Endothelial cell (in vitro differentiated cells): ENCODE measurements around the gene MNX1. TPM values are rescaled to one million over a fixed set of nuclear protein-coding genes. Genes with fewer than 3 reads are reported as not detected.

ENCODE experiments used
- DNase-seq: peaks from one replicate; pipeline ENCODE4 v3.0.0; 2021; ENCODE audit warnings: low spot score
- H3K27ac Mint-ChIP-seq: one replicate; pipeline ENCODE4 v1.8.0; 2021; ENCODE audit warnings: mixed read lengths, inconsistent platforms; ENCODE audit not compliant: unreplicated experiment
- H3K27me3 Mint-ChIP-seq: one replicate; pipeline ENCODE4 v1.8.0; 2021; ENCODE audit warnings: mild to moderate bottlenecking, moderate library complexity, mixed read lengths, inconsistent platforms; ENCODE audit not compliant: unreplicated experiment
- H3K36me3 Mint-ChIP-seq: one replicate; pipeline ENCODE4 v1.8.0; 2021; ENCODE audit warnings: mild to moderate bottlenecking, low read depth, mixed read lengths, inconsistent platforms; ENCODE audit not compliant: unreplicated experiment
- H3K4me1 Mint-ChIP-seq: one replicate; pipeline ENCODE4 v1.8.0; 2021; ENCODE audit warnings: mild to moderate bottlenecking, mixed read lengths, inconsistent platforms; ENCODE audit not compliant: unreplicated experiment
- H3K4me3 Mint-ChIP-seq: one replicate; pipeline ENCODE4 v1.8.0; 2021; ENCODE audit warnings: mild to moderate bottlenecking, mixed read lengths, inconsistent platforms; ENCODE audit not compliant: unreplicated experiment
- H3K9me3 Mint-ChIP-seq: one replicate; pipeline ENCODE4 v1.8.0; 2021; ENCODE audit warnings: mixed read lengths, inconsistent platforms; ENCODE audit not compliant: unreplicated experiment
- CTCF ChIP-seq: fragments of 200-600 bp; sonication (generic); IDR thresholded peaks from one replicate; pipeline ENCODE4 v1.5.0; 2021; ENCODE audit warnings: antibody characterized with exemption; ENCODE audit not compliant: unreplicated experiment
- total RNA-seq: library from RNA; stranded (reverse); fragmentation: NEBNext Ultra II Directional; extraction: Animal tissue kit (Norgen Biotek cat#: 25700); gene quantifications from one replicate; pipeline ENCODE4 v1.2.1, GENCODE V29; 2021; ENCODE audit not compliant: unreplicated experiment

Gene MNX1
- total RNA-seq, 1 donor from 2014 or later, result 3.8 TPM

DNA sequence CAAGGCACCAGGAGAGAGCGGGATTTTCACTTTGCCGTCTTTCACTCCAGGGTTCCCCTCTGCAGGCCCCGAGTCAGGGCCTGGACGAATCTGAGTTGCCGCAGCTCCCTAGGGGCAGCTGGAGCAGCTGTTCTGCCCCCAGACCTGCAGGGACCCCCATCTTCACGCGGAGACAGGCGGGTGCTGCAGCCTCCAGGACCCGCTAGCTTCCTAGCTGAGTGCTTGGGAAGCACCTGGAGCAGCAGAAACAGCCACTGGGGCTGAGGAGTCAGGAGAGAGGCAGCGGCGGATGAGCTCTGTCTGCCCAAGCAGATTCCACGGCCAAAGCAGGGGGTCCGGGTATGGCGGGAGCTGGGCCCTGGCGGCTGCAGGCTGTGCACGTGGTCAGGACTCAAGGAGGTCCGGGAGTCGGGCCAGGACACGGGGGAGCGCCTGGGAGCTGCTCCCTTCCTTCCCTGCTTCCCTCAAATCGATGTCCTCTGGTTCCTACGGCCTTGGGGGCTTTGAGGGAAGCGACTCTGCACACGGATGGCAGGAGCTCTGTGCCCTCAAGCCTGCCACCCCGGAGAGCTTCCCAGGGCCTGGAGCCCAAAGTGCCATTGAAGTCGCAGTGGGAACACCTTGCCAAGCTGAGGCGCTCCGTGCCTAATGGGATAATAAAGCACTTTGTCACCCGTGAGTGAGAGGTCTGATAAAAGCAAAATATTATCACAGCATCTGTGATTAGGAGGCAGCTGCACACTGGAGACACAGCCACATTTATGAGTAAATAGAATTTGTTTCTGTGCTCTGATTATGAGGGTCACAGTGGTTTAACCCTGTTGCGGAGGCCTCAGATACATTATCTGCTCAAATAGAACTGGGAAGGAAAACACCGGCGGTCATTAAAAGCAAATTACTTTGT, 17.2 kb downstream of the MNX1 start:
- Mint-ChIP-seq H3K4me3 (no peak overlapping the region), H3K27ac (no peak overlapping the region), H3K36me3 (peaks cover 3% of the 10 kb centered on the region), H3K4me1 (no peaks in the 10 kb centered on the region), H3K27me3 (peaks cover 18% of the 10 kb centered on the region), H3K9me3 (no peaks in the 10 kb centered on the region)
- DNase-seq, result no peak
- TF ChIP-seq CTCF, result no peak

GRCh38 chr7:156989766-156990535, 20.5 kb downstream of the MNX1 start:
- Mint-ChIP-seq H3K4me3 (no peak overlapping the region), H3K27ac (no peak overlapping the region), H3K36me3 (peaks cover 5% of the 10 kb centered on the region), H3K4me1 (no peaks in the 10 kb centered on the region), H3K9me3 (no peaks in the 10 kb centered on the region), H3K27me3 (peaks cover 11% of the 10 kb centered on the region)
- no peak for DNase-seq
- TF ChIP-seq CTCF, result no peak

- Mint-ChIP-seq H3K27ac (no peak overlapping the region), H3K36me3 (peaks cover 5% of the 10 kb centered on the region), H3K4me3 (no peak overlapping the region), H3K9me3 (no peaks in the 10 kb centered on the region), H3K4me1 (no peaks in the 10 kb centered on the region), H3K27me3 (peaks cover 11% of the 10 kb centered on the region)
- DNase-seq, result no peak
- no peak for TF ChIP-seq CTCF
Measured at GRCh38 chr7:156988343-156989185, 21.9 kb downstream of the MNX1 start.

GRCh38 chr7:156986378-156986777, 24.1 kb downstream of the MNX1 start:
- Mint-ChIP-seq H3K9me3 (no peaks in the 10 kb centered on the region), H3K36me3 (peaks cover 9% of the 10 kb centered on the region), H3K4me3 (no peak overlapping the region), H3K27me3 (peaks cover 8% of the 10 kb centered on the region), H3K27ac (no peak overlapping the region), H3K4me1 (no peaks in the 10 kb centered on the region)
- no peak for TF ChIP-seq CTCF
- DNase-seq, result no peak
